Measurements from ENCODE around the gene CYP20A1. TPM values are rescaled to one million over a fixed set of nuclear protein-coding genes. Genes with fewer than 3 reads are reported as not detected.

CYP20A1 gene
- 32.7 and 41.7 TPM in 2 replicates for total RNA-seq

GRCh38 chr2:203238704-203239526 lies at the start of gene CYP20A1:
CYP20A1 (plus strand) TSS chr2:203239018; CDS start chr2:203239063, 45 bp downstream.

GRCh38 chr2:203327901-203328759 lies 89.3 kb downstream of the CYP20A1 start, which contains the start of gene ABI2:
ABI2 (plus strand) TSS chr2:203328394; CDS start chr2:203328515, 121 bp downstream.

Other genes with a start within 250 kb of the CYP20A1 start
- 29.2 and 33.9 TPM in 2 replicates for gene NBEAL1, start 224.1 kb upstream of the CYP20A1 start, total RNA-seq
- gene ABI2, start 89.4 kb downstream of the CYP20A1 start, total RNA-seq: 21.9 and 25.1 TPM in 2 replicates